ENCODE measurements around the gene CTNNA2. TPM values are rescaled to one million over a fixed set of nuclear protein-coding genes. Genes with fewer than 3 reads are reported as not detected.
"Not testable (repeated sequence)": the region's sequence is repeated elsewhere in the genome, so short reads cannot be mapped to it uniquely, and the experiment has no call there.

The CTNNA2 gene
- total RNA-seq, 2 donors from 2014 or later = not detected

DNA sequence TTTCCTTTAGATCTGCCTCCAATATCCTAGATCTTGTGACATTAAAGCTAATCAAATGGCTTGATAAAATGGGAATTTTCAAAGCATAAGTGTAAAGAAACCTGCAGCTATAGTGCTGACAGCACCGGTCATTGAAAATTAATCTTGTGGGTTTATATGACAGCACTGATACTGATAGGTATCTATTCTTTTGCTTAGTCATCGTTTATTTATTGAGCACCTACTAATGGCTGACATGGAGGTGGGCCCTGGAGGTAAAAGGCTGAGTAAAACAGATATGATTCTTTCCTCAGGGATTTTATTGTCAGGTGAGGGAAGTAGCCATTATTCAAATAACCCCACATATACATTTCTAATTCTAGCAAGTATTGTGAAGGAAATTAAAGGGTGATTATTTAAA, 509.2 kb downstream of the CTNNA2 start:
- ATAC-seq (no peak), DNase-seq (ENCODE audit: low spot score in 2 of 2) (no peak)
- Mint-ChIP-seq H3K36me3 (peaks cover 0 to 5% of the 10 kb centered on the region in 2 donors), H3K27ac (no peak overlapping the region), H3K9me3 (peaks cover 16 to 20% of the 10 kb centered on the region in 2 donors)

DNA sequence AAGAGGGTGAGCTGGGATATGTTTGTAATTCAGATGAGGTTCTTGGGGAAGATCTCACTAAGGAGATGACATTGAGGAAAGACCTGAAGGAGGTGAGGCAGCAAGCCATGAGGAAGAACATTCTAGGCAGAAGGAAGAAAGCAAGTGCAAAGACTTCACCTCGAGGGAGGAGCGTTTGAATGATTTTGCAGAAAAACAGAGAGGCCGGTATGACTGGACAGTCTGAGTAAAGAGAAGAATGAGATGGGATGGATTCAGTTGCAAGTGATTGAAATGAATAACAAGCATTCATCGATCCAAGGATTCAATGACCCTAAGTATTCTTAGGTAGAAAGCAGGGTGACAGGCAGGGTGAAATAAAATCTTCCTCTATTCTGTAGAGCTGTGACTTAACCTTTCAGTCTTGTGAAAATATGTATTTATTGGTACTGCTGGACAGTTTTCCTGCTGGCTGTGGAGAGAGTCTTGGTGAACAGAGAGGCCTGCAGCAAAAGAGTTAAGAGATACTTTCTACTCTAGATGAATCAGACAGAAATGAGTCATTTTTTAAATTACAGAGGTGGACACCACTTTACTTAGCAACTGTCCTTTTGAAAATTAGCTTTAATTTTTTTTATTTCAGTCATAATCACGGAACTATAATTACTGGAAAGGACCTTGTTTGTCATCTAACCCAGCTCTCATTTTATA, 513.3 kb downstream of the CTNNA2 start:
- no peak overlapping the region for H3K27ac Mint-ChIP-seq
- H3K9me3 Mint-ChIP-seq = peaks cover 20 to 21% of the 10 kb centered on the region in 2 donors
- peaks cover 0 to 5% of the 10 kb centered on the region in 2 donors for H3K36me3 Mint-ChIP-seq
- DNase-seq (ENCODE audit: low spot score in 2 of 2) = no peak
- ATAC-seq = no peak

DNA sequence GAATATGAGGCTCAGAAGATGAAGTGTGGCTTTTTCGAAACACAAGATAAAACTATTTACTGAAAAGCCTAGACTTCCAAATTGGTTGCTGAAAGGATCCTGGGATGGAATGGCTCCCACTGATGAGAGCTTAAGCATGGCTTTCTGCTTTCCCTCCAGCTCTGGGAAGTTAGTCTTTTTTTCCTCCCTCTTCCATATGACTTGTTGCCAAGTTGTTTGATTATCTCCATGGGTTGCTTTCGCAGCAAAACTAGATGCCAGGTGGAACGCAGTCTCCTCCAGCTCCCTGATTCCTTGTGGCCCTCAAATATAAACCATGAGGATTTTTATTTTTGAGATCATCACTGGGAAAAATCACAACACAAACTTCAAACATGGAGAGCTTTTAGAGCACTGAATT, 515.2 kb downstream of the CTNNA2 start:
- Mint-ChIP-seq H3K27ac (no peak overlapping the region), H3K9me3 (peaks cover 21% of the 10 kb centered on the region in 2 donors), H3K36me3 (peaks cover 0 to 5% of the 10 kb centered on the region in 2 donors)
- ATAC-seq (no peak), DNase-seq (ENCODE audit: low spot score in 2 of 2) (no peak)

DNA sequence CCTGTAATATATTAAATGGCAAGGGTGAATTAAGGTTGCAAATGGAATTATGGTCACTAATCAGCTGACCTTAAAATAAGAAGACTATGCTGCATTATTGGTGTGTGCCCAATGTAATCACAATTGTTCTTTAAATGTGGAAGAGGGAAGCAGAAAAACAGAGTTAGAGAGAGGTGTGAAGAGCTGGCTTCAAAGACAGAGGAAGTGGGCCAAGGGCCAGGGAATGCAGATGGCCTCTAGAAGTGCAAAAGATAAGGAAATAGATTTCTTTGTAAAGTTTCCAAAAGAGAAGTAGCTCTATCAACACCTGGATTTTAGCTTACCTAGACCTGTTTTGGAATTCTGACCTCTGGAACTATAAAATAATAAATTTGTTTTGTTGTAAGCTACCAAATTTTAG, 515.7 kb downstream of the CTNNA2 start:
- ATAC-seq (no peak), DNase-seq (ENCODE audit: low spot score in 2 of 2) (no peak)
- H3K36me3 Mint-ChIP-seq = peaks cover 0 to 5% of the 10 kb centered on the region in 2 donors
- H3K9me3 Mint-ChIP-seq = peaks cover 21% of the 10 kb centered on the region in 2 donors
- no peak overlapping the region for H3K27ac Mint-ChIP-seq

DNA sequence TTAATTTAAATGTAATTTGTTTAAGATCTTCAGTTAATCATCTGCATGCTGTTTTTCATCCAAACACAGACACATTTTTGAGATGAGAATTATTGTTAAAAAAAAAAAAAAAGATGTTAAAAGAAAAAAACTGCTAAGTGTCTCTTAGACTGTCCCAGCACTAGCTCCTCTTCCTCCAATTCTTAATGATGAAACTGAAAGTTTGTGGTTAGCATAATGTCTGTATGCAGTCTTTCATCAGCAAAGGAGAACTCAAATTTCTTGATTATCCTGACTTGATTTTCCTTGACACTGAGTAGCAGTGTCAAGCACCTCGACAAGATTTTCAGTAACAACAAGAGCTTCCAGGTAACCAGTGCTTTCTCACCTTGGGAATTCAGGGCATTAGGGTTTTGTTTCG, 517.3 kb downstream of the CTNNA2 start:
- Mint-ChIP-seq H3K9me3 (peaks cover 13 to 21% of the 10 kb centered on the region in 2 donors), H3K27ac (no peak overlapping the region), H3K36me3 (no peaks in the 10 kb centered on the region)
- ATAC-seq = no peak
- no peak for DNase-seq (ENCODE audit: low spot score in 2 of 2)

DNA sequence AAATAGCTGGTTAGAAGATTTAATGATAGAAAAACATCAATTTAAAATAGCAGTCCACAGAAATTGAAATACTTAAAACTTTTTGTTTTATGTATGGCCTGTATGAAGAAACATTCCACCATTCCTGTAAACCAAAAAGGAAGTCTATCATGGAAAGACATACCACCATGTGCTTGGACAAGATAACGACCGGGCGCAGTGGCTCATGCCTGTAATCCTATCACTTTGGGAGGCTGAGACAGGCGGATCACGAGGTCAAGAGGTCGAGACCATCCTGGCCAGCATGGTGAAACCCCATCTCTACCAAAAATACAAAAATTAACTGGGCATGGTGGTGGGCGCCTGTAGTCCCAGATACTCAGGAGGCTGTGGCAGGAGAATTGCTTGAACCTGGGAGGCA, 519.8 kb downstream of the CTNNA2 start:
- H3K36me3 Mint-ChIP-seq; H3K27ac Mint-ChIP-seq; DNase-seq (ENCODE audit: low spot score in 2 of 2); ATAC-seq; H3K9me3 Mint-ChIP-seq: not testable (repeated sequence)

DNA sequence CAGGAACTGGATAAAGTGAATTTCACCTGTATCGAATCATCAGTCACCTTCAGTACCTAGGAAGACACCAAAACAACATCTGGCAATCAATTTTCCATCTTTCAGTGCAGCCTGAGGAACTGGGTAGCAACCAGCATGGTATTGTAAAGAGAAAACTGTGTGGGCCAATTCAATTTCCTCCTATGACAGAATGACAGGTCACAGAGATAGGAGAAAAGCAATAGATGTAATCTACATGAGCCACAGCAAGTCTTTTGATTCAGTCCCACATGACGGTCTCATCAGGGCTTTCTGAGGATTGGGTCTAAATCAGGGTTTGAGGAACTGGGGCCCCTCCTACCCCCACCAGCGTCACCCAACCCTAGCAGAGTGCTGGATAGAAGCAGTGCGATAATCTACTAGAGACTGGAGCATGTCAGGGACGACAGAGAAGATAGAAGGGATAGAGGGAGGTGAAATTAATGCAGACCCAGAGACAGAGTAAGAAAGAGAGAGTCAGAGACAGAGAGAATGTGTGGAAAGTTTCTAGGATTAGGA, 523.0 kb downstream of the CTNNA2 start:
- Mint-ChIP-seq H3K36me3 (no peaks in the 10 kb centered on the region), H3K27ac (no peak overlapping the region), H3K9me3 (peaks cover 0 to 14% of the 10 kb centered on the region in 2 donors)
- ATAC-seq (no peak), DNase-seq (ENCODE audit: low spot score in 2 of 2) (no peak)

DNA sequence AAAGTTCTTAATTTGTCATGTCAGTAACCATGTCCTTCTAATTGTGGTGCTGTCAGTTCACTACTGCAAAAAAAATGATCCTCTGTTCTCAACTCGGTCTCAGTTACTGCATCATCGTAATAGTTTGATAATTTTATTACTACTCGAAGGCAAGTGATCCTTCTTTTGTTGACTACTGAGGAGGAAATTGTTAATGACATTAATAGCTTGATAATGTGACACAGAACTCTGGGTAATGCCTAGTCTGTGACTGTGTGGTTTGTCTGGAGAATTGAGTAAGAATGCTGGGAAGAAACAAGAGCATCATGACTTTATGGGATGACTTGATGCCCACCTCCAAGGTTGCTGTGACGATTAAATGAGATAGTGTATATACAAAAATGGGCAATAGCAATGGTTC, 524.5 kb downstream of the CTNNA2 start:
- H3K36me3 Mint-ChIP-seq = no peaks in the 10 kb centered on the region
- ATAC-seq (no peak), DNase-seq (ENCODE audit: low spot score in 2 of 2) (no peak)
- H3K9me3 Mint-ChIP-seq = peaks cover 0 to 11% of the 10 kb centered on the region in 2 donors
- H3K27ac Mint-ChIP-seq = no peak overlapping the region

DNA sequence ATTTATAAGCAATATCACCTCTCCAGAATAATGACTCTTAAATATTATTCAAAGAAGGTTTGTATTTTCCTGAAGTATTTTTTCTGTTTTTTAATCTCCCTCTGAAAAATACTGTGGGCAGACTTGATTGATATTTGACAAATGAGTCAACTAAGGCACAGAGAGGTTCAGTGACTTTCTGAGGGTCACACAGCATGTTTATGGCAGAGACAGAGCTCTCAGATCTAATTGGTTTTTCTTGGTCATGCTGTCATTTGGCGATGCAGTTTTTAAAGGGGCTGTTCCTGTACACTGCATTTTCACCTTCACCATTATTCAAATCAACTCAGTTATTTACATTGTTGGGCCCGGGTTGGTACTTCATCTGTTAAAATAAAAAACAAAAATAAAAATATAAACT, 527.4 kb downstream of the CTNNA2 start:
- H3K27ac Mint-ChIP-seq = no peak overlapping the region
- ATAC-seq (no peak), DNase-seq (ENCODE audit: low spot score in 2 of 2) (no peak)
- no peaks in the 10 kb centered on the region for H3K36me3 Mint-ChIP-seq
- peaks cover 0 to 15% of the 10 kb centered on the region in 2 donors for H3K9me3 Mint-ChIP-seq

DNA sequence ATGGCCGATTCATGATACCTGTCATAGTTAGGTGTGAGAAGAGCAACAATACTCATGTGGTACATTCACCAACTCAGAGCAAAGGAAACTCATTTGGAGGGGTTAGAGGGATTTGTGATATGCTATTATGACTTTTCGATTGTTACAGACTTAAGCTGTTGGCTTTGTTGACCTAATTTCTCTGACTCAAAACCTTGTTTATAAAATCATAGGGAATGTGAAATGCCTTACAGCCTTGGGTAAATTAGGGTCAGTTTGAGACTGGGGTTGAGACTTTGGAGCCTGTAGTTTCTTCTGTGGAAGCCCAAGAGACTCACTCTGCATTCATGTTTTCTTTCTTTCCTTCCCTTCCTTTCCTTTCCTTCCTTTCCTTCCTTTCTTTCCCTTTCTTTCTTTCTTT, 529.8 kb downstream of the CTNNA2 start:
- H3K27ac Mint-ChIP-seq = no peak overlapping the region
- H3K36me3 Mint-ChIP-seq = no peaks in the 10 kb centered on the region
- no peak for ATAC-seq
- peaks cover 0 to 11% of the 10 kb centered on the region in 2 donors for H3K9me3 Mint-ChIP-seq
- no peak for DNase-seq (ENCODE audit: low spot score in 2 of 2)

DNA sequence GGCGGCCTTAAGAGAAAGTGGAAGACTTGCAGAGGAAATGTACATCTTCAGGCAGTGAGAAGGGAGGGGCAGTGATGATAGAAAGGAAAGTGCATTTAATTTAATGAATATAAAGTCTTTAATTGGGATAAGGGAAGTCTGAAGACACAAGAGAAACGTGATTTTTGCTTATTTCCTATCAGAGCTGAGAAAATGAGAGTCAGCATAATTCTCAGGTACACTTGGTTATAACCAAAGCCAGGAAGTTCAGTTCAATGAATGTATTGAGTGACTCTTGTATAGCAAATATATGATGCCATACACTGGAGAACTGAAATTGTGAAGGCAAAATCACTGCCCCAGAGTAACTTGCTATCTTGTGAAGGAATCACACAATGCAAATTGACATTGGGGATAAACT, 535.4 kb downstream of the CTNNA2 start:
- Mint-ChIP-seq H3K27ac (no peak overlapping the region), H3K9me3 (peaks cover 8 to 10% of the 10 kb centered on the region in 2 donors), H3K36me3 (no peaks in the 10 kb centered on the region)
- DNase-seq (ENCODE audit: low spot score in 2 of 2) = no peak
- no peak for ATAC-seq

DNA sequence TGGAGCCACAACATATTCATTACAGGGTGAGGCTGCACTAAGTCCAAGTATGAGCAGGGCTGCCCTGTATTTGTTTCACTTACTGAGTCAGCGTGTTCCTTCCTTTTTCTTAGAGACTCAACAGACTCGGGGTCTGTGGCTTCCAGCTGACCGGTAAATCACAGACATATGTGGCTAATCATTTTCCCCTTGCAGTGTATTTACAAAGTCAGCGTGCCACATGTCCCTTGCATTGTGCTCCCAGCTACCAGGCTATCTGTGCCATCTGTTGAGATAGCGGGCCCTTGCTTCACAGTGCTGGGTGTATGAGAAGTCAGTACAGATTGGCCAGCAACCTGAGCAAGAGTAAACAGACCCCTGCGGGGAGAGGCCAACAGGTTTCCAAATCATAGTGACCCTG, 537.4 kb downstream of the CTNNA2 start:
- H3K27ac Mint-ChIP-seq = no peak overlapping the region
- no peak for ATAC-seq

DNA sequence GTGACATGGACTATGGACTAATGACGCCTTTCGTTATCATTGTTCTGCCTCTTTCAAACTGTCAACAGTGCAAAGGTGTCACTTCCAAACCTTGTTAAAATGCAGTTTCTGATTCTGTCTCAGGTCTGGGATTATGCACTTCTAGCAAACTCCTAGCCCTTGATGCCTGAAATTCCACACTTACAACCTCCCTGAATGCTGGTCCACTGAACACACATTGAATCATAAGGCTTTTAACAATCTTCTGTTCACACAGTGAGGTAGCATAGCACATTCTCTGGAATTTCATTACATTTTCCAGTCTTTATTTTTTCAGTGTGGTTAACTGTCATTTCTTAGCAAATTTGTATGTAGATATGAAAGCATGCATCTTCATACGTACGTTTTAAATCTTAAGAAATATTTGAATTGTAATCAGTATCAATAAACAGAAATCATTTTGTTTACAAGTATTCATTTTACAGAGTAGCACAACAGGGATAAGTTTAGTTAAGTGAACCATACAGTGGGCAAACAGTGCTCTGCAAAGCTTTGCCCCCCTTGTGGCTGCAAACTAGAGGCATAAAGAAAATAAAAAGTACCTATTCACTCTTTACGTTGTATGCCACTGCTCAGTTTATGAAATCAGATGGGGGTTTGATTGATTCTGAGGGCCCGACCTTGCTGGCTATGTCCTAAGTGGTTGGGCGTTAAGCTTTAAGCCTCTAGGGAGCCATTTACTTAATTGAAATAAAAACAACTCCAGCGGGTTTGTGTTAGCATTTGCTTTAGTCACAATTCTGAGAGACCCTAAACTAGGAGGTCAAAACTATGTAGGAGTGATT, 540.9 kb downstream of the CTNNA2 start:
- ATAC-seq (no peak), DNase-seq (ENCODE audit: low spot score in 2 of 2) (no peak)
- Mint-ChIP-seq H3K27ac (no peak overlapping the region), H3K9me3 (peaks cover 1% of the 10 kb centered on the region in 2 donors), H3K36me3 (no peaks in the 10 kb centered on the region)

More for the DNA sequence above, 537.4 kb downstream of the CTNNA2 start:
- H3K36me3 Mint-ChIP-seq = no peaks in the 10 kb centered on the region
- DNase-seq (ENCODE audit: low spot score in 2 of 2) = no peak
- H3K9me3 Mint-ChIP-seq = peaks cover 4 to 10% of the 10 kb centered on the region in 2 donors

DNA sequence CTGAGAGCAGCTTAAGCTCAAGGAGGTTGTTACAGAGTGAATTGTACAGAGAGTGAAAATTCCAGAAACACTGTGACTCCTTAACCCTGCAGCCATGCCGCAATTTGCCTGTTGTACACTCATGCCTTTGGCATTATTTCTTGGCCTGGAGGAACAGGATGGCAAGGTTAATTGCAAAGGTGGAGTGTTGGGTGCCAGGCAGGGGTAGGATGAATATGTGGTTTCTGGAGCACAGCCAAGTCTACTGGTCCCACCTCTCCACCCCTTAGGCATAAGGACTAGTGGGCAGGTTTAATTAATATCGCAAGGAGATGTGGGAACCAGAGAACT, 541.5 kb downstream of the CTNNA2 start:
- no peak for DNase-seq (ENCODE audit: low spot score in 2 of 2)
- Mint-ChIP-seq H3K27ac (no peak overlapping the region), H3K36me3 (no peaks in the 10 kb centered on the region), H3K9me3 (no peaks in the 10 kb centered on the region)
- no peak for ATAC-seq

DNA sequence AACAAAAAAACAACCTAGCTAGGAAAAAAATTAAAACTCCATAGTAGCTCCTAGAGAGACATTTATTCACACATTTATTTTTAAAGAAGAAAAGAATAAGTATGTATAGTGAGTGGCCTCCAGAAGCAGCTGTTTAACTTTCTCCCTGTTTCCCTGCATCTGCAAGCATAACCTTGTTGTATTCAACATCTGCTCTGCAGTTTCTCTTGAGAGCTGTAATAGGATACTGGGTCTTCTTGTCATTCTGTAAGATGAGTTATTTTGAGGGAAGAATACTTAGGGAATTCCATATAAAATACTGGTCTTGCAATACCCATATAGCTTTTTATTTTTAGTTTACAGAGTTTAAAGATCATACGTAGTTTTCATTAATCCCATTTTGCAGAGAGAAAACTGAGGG, 545.1 kb downstream of the CTNNA2 start:
- ATAC-seq = no peak
- Mint-ChIP-seq H3K36me3 (no peaks in the 10 kb centered on the region), H3K9me3 (peaks cover 5 to 8% of the 10 kb centered on the region in 2 donors), H3K27ac (no peak overlapping the region)
- DNase-seq (ENCODE audit: low spot score in 2 of 2) = no peak

DNA sequence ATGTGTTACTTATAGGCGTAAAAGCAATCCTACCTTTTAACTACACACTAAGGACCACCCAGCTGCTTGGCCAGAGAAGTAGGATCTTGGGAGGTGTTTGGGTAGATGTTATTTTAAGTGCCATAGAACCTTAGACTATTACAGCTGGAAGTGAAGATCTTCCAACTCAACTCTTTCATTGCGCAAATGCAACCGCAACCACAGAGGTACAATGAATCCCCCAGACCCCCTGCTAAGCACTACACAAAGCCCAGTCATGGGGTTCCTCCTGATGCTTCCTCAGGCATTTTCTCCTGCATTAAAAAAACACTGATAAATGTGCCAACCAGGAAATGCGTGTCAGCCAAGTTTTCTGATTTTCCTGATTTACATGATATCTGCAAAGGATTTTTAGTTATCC, 545.7 kb downstream of the CTNNA2 start:
- no peak for ATAC-seq
- no peak for DNase-seq (ENCODE audit: low spot score in 2 of 2)
- peaks cover 5 to 8% of the 10 kb centered on the region in 2 donors for H3K9me3 Mint-ChIP-seq
- H3K27ac Mint-ChIP-seq = no peak overlapping the region
- H3K36me3 Mint-ChIP-seq = no peaks in the 10 kb centered on the region

DNA sequence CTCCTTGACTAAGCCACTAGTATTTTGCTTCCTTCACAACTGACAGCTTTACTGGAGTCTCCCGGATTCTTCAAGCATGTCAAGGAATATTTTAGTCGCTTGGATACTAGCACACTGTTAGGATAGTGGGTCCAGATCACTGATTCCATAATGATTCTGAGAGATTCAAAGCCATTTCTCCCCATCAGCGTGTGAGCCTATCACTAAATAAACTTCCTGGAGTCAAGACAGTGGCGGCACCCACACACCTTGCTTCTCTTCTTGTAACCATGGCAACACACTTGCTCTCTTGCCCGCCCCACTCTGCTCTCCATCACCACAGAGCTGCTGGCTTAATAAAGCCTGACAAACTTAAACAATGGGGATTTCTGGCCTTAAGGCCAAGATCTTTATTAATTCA, 546.6 kb downstream of the CTNNA2 start:
- ATAC-seq = no peak

More for the DNA sequence above, 546.6 kb downstream of the CTNNA2 start:
- Mint-ChIP-seq H3K36me3 (no peaks in the 10 kb centered on the region), H3K9me3 (peaks cover 5 to 8% of the 10 kb centered on the region in 2 donors), H3K27ac (no peak overlapping the region)
- no peak for DNase-seq (ENCODE audit: low spot score in 2 of 2)
